PC-9 (cell line): Measurements from ENCODE around the gene MSH5. TPM values are rescaled to one million over a fixed set of nuclear protein-coding genes. Genes with fewer than 3 reads are reported as not detected.

ENCODE experiments used
- BruUV-seq: library from RNA; stranded (reverse); fragments of 400-500 nt; replicated peaks from 2 replicates; lab custom pipeline; 2021; lab: Mats Ljungman, UMichigan
- CTCF ChIA-PET: fragments of 300-600 bp; sonication (Branson Sonifier 250); formaldehyde crosslinking; loops from one replicate; lab custom pipeline; 2022; ENCODE audit warnings: antibody characterized with exemption; lab: Charles Lee
- POLR2A ChIA-PET: fragments of 300-600 bp; sonication (Branson Sonifier 250); formaldehyde crosslinking; loops from one replicate; lab custom pipeline; 2022; ENCODE audit warnings: antibody characterized with exemption; ENCODE audit not compliant: unreplicated experiment; lab: Charles Lee
- DNase-seq, 2 experiments: peaks; one replicate each; pipeline versions ENCODE4 v3.0.0 to v3.0.0-alpha.2; 2015 to 2022; ENCODE audit warnings: mixed read lengths in 1 of 2
- H2AFZ ChIP-seq: fragments of 200-600 bp; sonication (generic); 2 replicates; pipeline ENCODE4 v1.8.1; 2017; ENCODE audit warnings: antibody characterized with exemption
- H3F3A ChIP-seq: fragments of 200-600 bp; sonication (generic); 2 replicates; pipeline ENCODE4 v1.8.1; 2017; ENCODE audit warnings: antibody characterized with exemption, mild to moderate bottlenecking, low read depth; ENCODE audit not compliant: insufficient read depth
- H3K27ac ChIP-seq: fragments of 200-600 bp; sonication (generic); 2 replicates; pipeline ENCODE4 v1.6.1; 2016; ENCODE audit warnings: mixed run types
- H3K27me3 ChIP-seq: fragments of 200-600 bp; sonication (generic); 2 replicates; pipeline ENCODE4 v1.6.1; 2016; ENCODE audit warnings: low read depth, mixed run types; ENCODE audit not compliant: insufficient read depth
- H3K36me3 ChIP-seq: fragments of 200-600 bp; sonication (generic); 2 replicates; pipeline ENCODE4 v1.6.1; 2016; ENCODE audit warnings: low read depth, mixed run types
- H3K4me1 ChIP-seq: fragments of 200-600 bp; sonication (generic); replicated peaks from 2 replicates; pipeline ENCODE4 v1.6.1; 2016; ENCODE audit warnings: mixed run types; ENCODE audit not compliant: insufficient read depth
- H3K4me2 ChIP-seq: fragments of 200-600 bp; sonication (generic); 2 replicates; pipeline ENCODE4 v1.6.1; 2017; ENCODE audit warnings: mixed run types
- H3K4me3 ChIP-seq: fragments of 200-600 bp; sonication (generic); 2 replicates; pipeline ENCODE4 v1.6.1; 2016; ENCODE audit warnings: mixed run types
- H3K79me2 ChIP-seq: fragments of 200-600 bp; sonication (generic); 2 replicates; pipeline ENCODE4 v1.6.1; 2017; ENCODE audit warnings: low read depth, mixed run types
- H3K9me2 ChIP-seq: fragments of 200-600 bp; sonication (generic); 2 replicates; pipeline ENCODE4 v1.8.1; 2017; ENCODE audit warnings: mild to moderate bottlenecking; ENCODE audit not compliant: insufficient read depth
- H3K9me3 ChIP-seq: fragments of 200-600 bp; sonication (generic); 2 replicates; pipeline ENCODE4 v1.8.1; 2016; ENCODE audit warnings: low read depth; ENCODE audit not compliant: insufficient read depth
- H4K20me1 ChIP-seq: fragments of 200-600 bp; sonication (generic); 2 replicates; pipeline ENCODE4 v1.8.1; 2017; ENCODE audit not compliant: insufficient read depth
- EZH2 ChIP-seq: fragments of 200-600 bp; sonication (generic); IDR thresholded peaks from 2 replicates; pipeline ENCODE4 v1.8.0; 2017; ENCODE audit warnings: antibody characterized with exemption, low read depth
- intact Hi-C: fragments of 100-400 bp; cut with micrococcal nuclease; formaldehyde crosslinking; loops from one replicate; pipeline ENCODE4 v1.10.0; 2022; ENCODE audit not compliant: unreplicated experiment
- total RNA-seq: library from RNA; stranded (reverse); gene quantifications from 2 replicates; pipeline ENCODE4 v1.2.3, GENCODE V29; 2021
- TF ChIP-seq, protein P1 (sequence below): fragments of 200-600 bp; sonication (generic); conservative IDR thresholded peaks from 2 replicates; pipeline ENCODE4 v1.6.1; 2017; ENCODE audit warnings: mixed run types, antibody characterized with exemption, mild to moderate bottlenecking, moderate library complexity

MSH5 gene
- total RNA-seq, 1 experiment from 2014 or later = 50.0 TPM

- DNase-seq = no peak
- Histone ChIP-seq H2AFZ (no peak overlapping the region), H3K9me2 (no peaks in the 10 kb centered on the region), H4K20me1 (no peaks in the 10 kb centered on the region; the same call in 1 of the 2 replicates), H3K27ac (no peak overlapping the region), H3K27me3 (no peaks in the 10 kb centered on the region), H3K4me3 (no peak overlapping the region), H3K9me3 (no peaks in the 10 kb centered on the region), H3K4me1 (no peaks in the 10 kb centered on the region; the same call in 1 of the 2 replicates), H3K36me3 (peaks cover 3% of the 10 kb centered on the region; the same call in 1 of the 2 replicates), H3K79me2 (no peaks in the 10 kb centered on the region), H3F3A (no peaks in the 10 kb centered on the region; the same call in 1 of the 2 replicates), H3K4me2 (no peak overlapping the region)
- no TSS peak for BruUV-seq
- CTCF ChIA-PET = no interaction called here
- POLR2A ChIA-PET = no interaction called here
- intact Hi-C loops = no loop called here
- TF ChIP-seq, protein P1, sequence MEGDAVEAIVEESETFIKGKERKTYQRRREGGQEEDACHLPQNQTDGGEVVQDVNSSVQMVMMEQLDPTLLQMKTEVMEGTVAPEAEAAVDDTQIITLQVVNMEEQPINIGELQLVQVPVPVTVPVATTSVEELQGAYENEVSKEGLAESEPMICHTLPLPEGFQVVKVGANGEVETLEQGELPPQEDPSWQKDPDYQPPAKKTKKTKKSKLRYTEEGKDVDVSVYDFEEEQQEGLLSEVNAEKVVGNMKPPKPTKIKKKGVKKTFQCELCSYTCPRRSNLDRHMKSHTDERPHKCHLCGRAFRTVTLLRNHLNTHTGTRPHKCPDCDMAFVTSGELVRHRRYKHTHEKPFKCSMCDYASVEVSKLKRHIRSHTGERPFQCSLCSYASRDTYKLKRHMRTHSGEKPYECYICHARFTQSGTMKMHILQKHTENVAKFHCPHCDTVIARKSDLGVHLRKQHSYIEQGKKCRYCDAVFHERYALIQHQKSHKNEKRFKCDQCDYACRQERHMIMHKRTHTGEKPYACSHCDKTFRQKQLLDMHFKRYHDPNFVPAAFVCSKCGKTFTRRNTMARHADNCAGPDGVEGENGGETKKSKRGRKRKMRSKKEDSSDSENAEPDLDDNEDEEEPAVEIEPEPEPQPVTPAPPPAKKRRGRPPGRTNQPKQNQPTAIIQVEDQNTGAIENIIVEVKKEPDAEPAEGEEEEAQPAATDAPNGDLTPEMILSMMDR = no peak
- TF ChIP-seq EZH2 = no peak
Measured at GRCh38 chr6:31692886-31693285, 46.9 kb upstream of the MSH5 start.

DNA sequence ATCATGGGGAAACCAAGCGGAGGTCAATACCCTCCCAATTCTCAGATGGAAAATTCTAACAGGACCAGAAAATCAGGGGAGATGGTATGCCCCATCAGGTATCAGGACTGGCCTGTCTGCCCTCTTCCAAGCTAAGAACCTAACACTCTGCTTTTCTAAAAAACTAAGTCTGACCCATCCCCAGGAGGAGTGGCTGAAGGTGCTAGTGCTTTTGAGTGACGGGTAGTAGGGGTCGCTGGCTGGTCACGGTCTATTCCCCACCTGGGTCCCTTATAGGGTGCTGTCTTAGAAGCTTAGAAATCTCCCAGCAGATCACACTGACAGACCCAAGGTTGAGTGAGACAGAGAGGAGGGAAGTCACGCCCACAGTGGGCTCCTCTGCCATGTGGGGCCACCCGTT is 46.3 kb upstream of the MSH5 start:
- POLR2A ChIA-PET = no interaction called here
- DNase-seq = no peak
- H3K79me2 ChIP-seq = no peaks in the 10 kb centered on the region
- no peak overlapping the region for H3K4me2 ChIP-seq
- BruUV-seq = no TSS peak
- no peak overlapping the region for H2AFZ ChIP-seq
- intact Hi-C loops = no loop called here
- TF ChIP-seq EZH2 = no peak
- TF ChIP-seq, protein P1 = no peak
- H3K9me3 ChIP-seq = no peaks in the 10 kb centered on the region
- no peaks in the 10 kb centered on the region; the same call in 1 of the 2 replicates for H4K20me1 ChIP-seq
- H3K36me3 ChIP-seq = peaks cover 3% of the 10 kb centered on the region; the same call in 1 of the 2 replicates
- no peaks in the 10 kb centered on the region for H3K9me2 ChIP-seq
- no peak overlapping the region for H3K27ac ChIP-seq
- H3F3A ChIP-seq = no peaks in the 10 kb centered on the region; the same call in 1 of the 2 replicates
- no peaks in the 10 kb centered on the region for H3K27me3 ChIP-seq
- CTCF ChIA-PET = interaction anchor here (0.6 to 0.7 kb wide), 2 partner anchors 17 to 56 kb away, joined by 3 to 6 read pairs; no protein-coding TSS in a partner anchor
- no peak overlapping the region for H3K4me3 ChIP-seq
- no peaks in the 10 kb centered on the region; the same call in 1 of the 2 replicates for H3K4me1 ChIP-seq

DNA sequence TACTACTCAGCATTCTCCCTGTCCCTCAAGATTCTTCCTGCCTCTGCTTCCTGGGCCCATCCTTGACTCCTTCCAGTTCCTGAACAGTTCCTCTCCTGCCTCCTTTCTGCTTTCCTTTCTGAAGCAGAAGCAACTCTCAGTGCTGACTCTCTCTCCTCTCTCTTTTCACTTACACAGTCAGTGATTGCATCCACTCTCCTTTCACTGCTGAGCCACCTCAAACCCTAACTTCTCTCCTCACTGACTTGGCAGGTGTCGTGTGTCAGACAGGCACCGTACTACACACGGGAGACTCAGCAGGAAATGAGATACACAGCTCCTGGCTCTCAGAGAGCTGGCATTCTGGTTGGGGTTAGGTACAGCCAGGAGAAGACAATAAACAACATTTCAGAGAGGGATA is 42.2 kb upstream of the MSH5 start:
- H3K9me2 ChIP-seq = no peaks in the 10 kb centered on the region
- H3K27me3 ChIP-seq = no peaks in the 10 kb centered on the region
- H3K79me2 ChIP-seq = peaks cover 23% of the 10 kb centered on the region
- no peak overlapping the region for H3K27ac ChIP-seq
- H3K4me3 ChIP-seq = no peak overlapping the region
- BruUV-seq = no TSS peak
- no peaks in the 10 kb centered on the region for H3K9me3 ChIP-seq
- H3K4me1 ChIP-seq = peaks cover 9% of the 10 kb centered on the region; the same call in 1 of the 2 replicates
- no peak overlapping the region for H2AFZ ChIP-seq
- DNase-seq = no peak
- CTCF ChIA-PET = no interaction called here
- peaks cover 6% of the 10 kb centered on the region; the same call in 1 of the 2 replicates for H3K36me3 ChIP-seq
- intact Hi-C loops = no loop called here
- TF ChIP-seq, protein P1 = no peak
- TF ChIP-seq EZH2 = no peak
- no peaks in the 10 kb centered on the region for H3F3A ChIP-seq
- H4K20me1 ChIP-seq = no peaks in the 10 kb centered on the region; the same call in 1 of the 2 replicates
- H3K4me2 ChIP-seq = no peak overlapping the region
- POLR2A ChIA-PET = no interaction called here
